HG03460 (cell line): ENCODE measurements around the gene PPARD.

Source experiments
- ATAC-seq: cut with Tn5 transposase; IDR thresholded peaks from one replicate; pipeline ENCODE4 v1.9.1; 2021; ENCODE audit not compliant: unreplicated experiment

Gene PPARD

DNA sequence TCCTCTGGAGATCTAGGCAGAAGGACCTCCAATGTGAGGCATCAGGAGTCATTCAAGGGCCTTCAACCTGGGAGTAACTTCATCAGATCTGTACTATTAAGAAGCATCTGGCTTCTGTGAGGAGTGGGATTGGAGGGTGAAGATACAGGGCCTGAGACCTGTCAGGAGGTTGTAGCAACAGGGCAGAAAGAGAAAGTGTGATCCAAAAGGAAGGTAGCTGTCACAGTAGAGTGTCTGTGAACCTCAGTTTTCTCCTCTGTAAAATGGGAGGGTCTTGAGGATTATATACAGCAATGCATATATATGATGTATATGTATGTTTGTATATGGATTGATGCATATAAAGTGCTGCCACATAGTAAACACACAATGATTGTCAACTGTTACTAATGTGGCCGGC is 123.3 kb downstream of the PPARD start:
- ATAC-seq: no peak

DNA sequence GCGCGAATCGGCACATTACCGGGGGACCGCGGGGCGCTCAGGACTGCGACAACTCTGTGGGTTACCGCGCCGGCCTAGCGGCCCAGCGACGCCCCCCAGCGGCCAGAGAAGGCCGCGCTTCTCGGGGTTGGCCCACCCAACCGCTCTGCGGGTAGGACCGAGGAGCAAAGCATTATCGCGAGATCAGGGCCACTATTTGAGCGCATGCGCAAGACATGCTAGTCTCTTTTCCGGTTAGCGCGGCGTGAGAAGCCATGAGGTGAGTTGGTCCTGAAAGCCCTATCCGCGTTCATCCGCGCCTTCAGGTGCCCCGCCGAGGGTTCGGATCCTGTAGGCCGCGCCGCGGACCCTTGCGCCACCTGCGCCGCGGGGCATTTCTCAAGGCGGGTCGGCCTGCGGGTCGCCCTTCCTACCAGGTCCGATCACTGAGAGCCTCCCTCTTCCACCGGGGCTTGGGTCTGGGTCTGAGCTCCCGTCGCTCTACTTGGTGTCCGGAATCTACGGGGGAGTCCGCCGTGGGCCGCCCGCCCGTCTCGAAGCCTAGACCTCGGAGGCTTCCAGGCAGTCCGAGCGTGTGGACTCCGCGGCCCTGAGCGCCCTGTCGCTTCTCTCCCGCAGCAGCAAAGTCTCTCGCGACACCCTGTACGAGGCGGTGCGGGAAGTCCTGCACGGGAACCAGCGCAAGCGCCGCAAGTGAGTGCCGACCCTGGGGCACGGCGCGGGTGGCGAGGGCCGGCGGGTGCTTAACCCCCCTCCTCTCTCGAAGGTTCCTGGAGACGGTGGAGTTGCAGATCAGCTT is 126.0 kb downstream of the PPARD start, which contains the start of gene RPL10A:
TSS of gene RPL10A (plus strand) at position 221 of the 799 bp plus-strand sequence. CDS start at position 255, 34 bp downstream.
- ATAC-seq: peak; percentile 74

DNA sequence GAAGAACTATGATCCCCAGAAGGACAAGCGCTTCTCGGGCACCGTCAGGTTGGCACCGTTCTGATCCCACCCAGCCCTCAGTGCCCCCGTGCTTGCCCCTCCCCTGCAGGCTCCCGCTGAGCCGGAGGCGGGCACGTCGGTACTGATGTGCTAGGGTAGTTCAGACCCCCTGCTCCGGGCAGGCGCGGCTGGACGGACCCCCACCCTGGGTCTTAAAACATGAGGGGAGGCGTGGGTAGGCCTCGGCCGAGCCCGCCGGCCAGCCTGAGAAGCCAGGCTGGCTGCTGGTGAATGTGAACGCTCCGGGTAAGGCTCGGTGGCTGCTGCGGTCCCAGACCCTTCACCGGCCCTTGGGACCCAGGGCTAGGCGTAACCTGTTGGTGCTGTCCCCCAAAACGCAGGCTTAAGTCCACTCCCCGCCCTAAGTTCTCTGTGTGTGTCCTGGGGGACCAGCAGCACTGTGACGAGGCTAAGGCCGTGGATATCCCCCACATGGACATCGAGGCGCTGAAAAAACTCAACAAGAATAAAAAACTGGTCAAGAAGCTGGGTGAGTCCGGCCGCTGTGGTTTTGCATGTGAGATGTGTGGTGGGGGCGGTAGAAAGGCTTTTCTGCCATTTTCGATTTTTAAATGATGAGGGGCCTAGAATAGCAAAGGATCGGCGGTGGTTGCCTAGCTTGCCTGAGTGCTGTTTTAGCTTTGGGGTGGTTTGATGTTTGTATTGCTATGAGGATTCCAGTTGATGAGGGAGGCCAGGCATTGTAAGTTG is 126.8 kb downstream of the PPARD start:
- ATAC-seq: no peak

DNA sequence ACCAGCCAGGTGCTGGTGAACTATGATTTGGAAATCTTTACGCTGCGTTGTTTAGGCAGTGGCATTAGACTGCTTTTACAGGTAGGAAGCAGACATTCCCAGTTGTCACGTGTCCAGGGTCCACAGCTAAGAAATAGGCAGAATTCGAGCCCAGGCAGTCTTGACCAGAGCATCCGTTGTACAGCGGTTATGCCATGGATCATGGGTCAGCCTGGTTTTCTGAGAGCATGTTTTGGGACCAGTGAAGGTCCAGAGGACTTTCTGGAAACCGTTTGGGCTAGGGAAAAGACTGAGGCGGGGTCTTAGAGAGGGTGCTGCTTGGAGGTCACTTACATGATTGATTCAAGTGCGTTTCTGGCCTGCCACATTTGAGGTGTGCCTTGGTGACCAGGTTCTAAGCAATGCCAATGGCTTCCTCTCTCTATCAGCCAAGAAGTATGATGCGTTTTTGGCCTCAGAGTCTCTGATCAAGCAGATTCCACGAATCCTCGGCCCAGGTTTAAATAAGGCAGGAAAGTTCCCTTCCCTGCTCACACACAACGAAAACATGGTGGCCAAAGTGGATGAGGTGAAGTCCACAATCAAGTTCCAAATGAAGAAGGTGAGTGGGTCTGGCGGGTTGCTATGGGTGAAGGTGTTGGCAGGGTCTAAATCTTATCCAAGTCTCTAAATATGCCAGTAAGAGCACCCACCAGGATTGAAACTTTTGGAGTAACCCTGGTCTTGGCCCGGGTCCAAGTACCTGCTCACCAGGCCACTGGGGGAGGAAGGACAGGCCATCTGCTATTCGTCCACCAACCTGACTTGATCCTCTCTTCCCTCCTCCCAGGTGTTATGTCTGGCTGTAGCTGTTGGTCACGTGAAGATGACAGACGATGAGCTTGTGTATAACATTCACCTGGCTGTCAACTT is 127.6 kb downstream of the PPARD start:
- ATAC-seq: no peak

DNA sequence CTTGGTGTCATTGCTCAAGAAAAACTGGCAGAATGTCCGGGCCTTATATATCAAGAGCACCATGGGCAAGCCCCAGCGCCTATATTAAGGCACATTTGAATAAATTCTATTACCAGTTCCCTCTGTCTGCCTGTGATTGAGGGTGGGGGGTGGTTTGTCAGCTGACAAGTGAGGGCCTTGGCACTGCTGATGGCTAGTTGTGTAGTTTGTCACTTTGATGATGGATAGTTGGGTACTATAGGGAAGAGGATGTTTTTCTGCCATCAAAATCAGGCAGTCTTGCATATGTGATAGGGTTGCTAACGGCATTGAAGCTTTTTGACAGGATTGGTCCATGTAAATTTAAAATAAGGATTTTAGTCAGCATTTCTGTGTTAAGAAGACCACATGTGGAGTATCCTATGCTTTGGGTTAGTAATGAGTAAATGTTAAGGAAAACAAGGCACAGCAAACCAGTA is 128.3 kb downstream of the PPARD start:
- no peak for ATAC-seq

DNA sequence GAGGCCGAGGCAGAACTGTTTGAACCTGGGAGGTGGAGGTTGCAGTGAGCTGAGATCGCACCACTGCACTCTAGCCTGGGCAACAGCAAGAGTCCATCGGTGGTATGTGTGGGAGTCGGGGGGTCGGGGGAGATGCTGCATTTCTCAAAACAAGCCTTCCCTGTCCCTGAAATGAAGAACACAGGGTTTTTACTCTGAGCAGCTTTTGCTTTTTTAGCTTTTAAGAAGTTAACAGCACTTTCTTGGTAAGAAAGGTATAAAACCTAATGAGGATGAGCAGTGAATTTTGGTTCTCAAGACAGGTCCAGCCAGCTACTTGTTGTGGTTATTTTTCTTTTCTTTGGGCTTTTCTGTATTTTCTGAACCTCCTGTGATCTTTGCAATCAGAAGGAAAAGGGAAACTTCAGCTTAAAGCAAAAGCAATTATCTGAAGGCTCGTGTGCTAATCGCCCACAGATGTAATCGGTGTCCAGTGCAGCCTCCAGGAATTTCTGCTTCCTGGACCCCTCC is 129.5 kb downstream of the PPARD start:
- no peak for ATAC-seq

DNA sequence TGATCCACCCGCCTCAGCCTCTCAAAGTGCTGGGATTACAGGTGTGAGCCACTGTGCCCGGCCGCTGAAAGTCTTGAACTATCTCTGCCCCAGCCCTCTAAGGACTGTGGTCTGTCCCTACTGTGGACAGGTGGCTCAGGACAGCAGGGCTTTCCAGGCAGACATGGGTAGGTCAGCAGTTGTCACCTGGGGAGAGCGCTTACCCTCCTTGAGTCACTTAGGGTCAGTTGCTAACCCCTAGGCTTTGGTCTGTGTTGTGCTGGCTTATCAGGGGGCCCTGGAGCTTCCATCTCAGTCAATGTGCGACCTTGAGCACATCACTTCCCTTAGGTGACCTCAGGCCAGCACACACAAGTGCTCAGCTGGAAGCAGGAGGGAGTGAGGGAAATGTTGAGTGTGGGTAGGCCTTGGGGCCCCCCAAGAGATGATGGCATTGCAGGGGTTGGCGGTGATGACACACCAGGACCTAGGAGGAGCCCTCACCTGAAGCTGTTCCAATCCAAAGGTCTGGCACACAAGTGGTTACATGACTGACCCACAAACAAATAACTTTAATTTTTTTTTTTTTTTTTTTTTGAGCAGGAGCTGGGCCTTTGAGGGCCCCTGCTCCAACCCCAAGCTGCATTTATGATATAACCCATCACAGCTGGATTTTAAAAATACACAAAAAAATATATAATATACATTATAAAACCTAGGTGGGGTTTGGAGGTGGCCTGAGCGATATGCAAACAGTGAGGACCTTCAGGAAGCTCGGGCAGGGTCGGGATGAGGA is 130.9 kb downstream of the PPARD start:
- no peak for ATAC-seq

DNA sequence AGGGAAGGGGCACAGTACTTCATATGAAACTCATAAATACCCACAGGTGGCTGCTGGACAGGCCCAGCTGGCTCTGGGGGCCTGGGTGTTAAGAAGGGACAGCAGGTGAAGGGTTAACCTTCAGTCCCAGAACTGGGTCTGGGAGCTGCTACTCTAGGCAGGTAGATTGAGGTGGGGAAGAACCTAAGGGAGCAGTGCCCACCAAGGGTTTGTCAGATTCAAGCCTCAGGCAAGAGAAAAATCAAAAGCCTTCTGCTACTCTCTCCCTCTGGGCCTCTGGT is 131.4 kb downstream of the PPARD start:
- ATAC-seq: no peak

DNA sequence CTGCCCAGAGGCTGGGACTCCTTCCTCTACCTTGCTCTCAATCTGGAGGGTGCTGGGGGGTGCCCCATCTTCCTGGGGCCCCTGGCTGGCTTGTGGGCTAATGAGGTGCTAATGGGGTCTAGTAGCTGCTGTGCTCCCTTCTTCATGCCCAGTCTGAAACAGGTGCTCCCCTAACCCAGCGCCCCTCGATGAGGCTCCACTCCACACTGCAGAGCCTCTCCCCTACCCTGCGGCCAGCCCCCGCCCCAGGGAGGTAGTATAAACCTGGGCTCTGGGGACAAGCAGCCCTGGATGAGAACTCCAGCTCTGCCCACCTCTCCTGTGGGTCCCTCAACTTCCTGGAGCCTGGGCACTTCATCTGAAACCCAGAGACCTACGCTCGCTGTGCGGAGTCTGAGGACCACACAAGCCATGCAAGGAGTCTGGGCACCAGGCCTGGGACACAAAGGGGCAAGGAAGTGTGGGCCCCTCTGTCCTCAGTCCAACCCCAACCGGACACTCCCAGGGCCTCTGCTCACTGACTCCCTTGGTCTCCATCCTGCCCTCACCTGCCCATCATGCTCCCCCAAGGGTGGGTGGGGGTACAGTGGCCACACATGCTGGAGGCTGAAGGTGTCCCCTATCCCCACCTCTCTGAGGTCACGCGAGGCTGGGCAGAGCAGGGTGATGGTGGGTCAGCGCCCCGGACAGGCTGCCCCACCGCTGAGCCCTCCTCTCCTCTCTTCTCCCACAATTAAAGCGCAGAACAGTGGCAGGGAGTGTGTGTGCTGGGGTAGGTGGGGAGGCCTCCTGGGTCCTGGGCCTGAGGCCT is 132.0 kb downstream of the PPARD start:
- ATAC-seq: no peak

DNA sequence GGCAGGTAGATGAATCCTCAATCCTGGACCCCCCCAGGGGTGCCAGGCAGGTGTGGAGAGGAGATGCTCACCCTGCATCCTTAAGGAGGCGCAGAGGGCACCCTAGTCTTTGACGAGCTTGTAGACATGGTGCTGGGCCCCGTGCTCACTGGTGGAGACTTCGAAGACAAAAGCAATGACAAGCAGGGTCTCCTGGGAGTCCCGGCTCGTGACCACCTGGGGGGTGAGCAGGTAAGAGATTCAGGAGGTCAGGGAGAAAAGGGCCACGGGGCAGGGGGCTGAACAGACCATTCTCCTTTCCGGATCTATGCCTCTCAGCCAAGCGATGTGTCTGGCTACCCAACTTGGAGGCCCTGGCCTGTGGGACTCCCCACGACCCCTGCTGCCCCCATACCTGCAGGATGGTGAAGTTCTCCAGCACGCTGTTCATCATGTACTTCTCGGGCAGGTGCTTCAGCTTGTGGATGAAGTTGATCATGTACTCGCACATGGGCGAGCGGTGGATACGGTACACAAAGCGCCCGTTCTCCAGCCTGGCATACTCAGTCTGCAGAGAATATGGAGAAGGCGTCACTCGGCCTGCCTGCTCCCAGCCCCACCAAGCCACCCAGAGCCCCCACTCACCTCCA is 132.7 kb downstream of the PPARD start:
- no peak for ATAC-seq

DNA sequence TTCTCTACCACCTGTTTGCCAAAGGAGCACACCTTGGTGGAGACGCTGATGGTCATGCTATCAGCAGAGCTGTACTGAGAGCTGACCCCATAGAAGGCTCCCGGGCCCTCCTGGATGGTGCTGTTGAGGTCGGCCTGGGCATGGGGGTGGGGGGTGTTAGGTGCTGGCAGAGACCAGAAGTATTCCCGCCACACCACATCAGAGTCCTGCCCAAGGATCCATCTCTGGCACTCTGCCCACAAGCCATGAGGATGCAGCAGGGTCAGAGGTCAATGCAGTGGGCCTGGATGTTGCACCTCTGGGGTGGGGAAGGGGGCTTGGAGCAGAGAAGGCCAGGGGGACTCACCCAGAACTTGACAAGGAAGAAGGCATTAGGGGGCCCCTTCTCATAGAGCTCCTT is 133.2 kb downstream of the PPARD start:
- ATAC-seq: no peak

DNA sequence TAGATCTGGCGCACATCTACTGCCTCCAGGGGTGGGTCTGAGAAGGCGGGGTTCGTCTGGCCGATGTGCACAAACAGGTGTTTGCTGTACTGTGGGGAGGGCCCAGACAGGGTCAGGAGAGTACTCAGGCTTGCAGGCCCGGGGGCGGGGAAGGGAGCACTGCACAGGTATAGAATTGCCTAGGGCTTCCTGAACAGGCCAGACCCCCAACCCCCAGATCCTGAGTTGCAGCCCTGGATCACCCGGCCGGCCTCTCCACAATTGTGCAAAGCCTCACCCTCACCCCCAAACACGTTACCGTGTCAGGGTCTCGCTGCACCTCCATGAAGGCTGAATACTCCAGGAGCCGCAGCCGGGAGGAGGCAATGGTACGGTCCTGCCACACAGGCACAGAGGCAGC is 133.6 kb downstream of the PPARD start:
- ATAC-seq: no peak

DNA sequence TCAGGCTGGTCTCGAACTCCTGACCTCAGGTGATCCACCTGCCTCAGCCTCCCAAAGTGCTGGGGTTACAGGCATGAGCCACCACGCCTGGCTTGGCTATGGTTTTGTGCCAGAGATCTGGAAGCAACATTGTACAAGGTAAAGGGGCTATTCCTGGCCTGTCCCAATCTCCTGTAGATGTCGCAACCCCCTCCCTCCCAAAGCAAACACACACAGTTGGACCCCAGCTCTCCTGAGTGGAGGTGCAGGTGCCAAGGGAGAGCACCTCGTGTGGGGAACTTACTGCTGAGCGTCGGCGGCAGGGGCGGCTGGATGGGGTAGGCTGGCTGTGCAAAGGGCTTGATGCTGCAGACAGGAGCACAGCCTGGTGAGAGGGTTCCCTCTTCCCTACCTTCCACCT is 134.7 kb downstream of the PPARD start:
- ATAC-seq: no peak
